ENCODE data around the gene SNX9. TPM values are rescaled to one million over a fixed set of nuclear protein-coding genes. Genes with fewer than 3 reads are reported as not detected.
"Not testable (repeated sequence)": the region's sequence is repeated elsewhere in the genome, so short reads cannot be mapped to it uniquely, and the experiment has no call there.

SNX9 gene
- total and polyA plus RNA-seq, 7 donors = 42.6 to 72.6 (median 63.0) TPM

- 31 to 65% methylated on average over 3 of the region's 3 CpGs for WGBS, 2 donors
- intact Hi-C loops (cut with DNase I) = no loop called here
- peaks cover 0 to 9% (median 2%) of the 10 kb centered on the region in 4 donors for H3K9me3 ChIP-seq
- no peak overlapping the region for H3K4me3 ChIP-seq
- H3K27ac ChIP-seq = no peak overlapping the region
- no peak for DNase-seq
- no peaks in the 10 kb centered on the region for H3K27me3 ChIP-seq
- H3K36me3 ChIP-seq = no peaks in the 10 kb centered on the region
- H3K4me1 ChIP-seq = no peaks in the 10 kb centered on the region
- TF ChIP-seq POLR2AphosphoS5 (IDR thresholded peaks at IDR 0.05) = no peak
- no peak for TF ChIP-seq CTCF (IDR thresholded peaks at IDR 0.05)
- no peak for TF ChIP-seq EP300 (IDR thresholded peaks at IDR 0.05)
- no peak for TF ChIP-seq POLR2A (IDR thresholded peaks at IDR 0.05)
These were observed 141.1 kb downstream of the SNX9 start for GRCh38 chr6:157964100-157964499.

DNA sequence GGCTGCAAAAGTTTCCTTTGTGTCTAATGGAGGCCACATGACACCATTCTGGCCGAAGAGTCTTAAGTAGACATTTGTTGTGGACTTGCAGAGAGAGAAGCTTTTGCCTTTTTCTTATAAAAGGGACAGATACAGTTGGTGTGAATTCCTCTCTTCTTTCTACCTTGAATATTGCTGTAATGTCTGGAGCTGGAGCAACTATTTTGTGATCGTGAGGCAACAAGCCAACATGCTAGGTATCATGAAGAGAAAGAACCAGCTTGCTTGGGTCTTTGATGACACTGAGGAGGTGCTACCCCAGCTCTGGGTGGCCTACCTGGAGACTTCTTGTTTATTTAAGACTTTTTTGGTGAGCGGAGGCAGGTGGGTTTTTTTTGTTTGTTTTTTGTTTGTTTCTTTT is 142.3 kb downstream of the SNX9 start:
- Histone ChIP-seq H3K36me3 (no peaks in the 10 kb centered on the region), H3K27ac (no peak overlapping the region), H3K4me1 (no peaks in the 10 kb centered on the region), H3K27me3 (no peaks in the 10 kb centered on the region), H3K4me3 (no peak overlapping the region), H3K9me3 (peaks cover 0 to under 1% (median 0%) of the 10 kb centered on the region in 4 donors)
- 92 to 96% methylated on average over 3 of the region's 3 CpGs for WGBS, 2 donors
- TF ChIP-seq POLR2AphosphoS5 (IDR thresholded peaks at IDR 0.05) = no peak
- no peak for TF ChIP-seq CTCF (IDR thresholded peaks at IDR 0.05)
- TF ChIP-seq POLR2A (IDR thresholded peaks at IDR 0.05) = no peak
- no peak for TF ChIP-seq EP300 (IDR thresholded peaks at IDR 0.05)
- intact Hi-C loops (cut with DNase I) = no loop called here
- no peak for DNase-seq

- no peaks in the 10 kb centered on the region for H3K9me3 ChIP-seq
- intact Hi-C loops (cut with DNase I) = no loop called here
- H3K27me3 ChIP-seq = no peaks in the 10 kb centered on the region
- no peaks in the 10 kb centered on the region for H3K36me3 ChIP-seq
- H3K4me3 ChIP-seq = no peak overlapping the region
- H3K4me1 ChIP-seq = no peaks in the 10 kb centered on the region
- TF ChIP-seq CTCF (IDR thresholded peaks at IDR 0.05) (no peak), POLR2AphosphoS5 (IDR thresholded peaks at IDR 0.05) (no peak), EP300 (IDR thresholded peaks at IDR 0.05) (no peak), POLR2A (IDR thresholded peaks at IDR 0.05) (no peak)
- no peak overlapping the region for H3K27ac ChIP-seq
- 10 to 48% methylated on average over 8 of the region's 8 CpGs for WGBS, 2 donors
- DNase-seq = peak; percentile 35
These were observed 143.5 kb downstream of the SNX9 start for GRCh38 chr6:157966589-157966977.

GRCh38 chr6:157967020-157967419 is 144.0 kb downstream of the SNX9 start:
- Histone ChIP-seq H3K36me3 (no peaks in the 10 kb centered on the region), H3K27me3 (no peaks in the 10 kb centered on the region), H3K9me3 (no peaks in the 10 kb centered on the region), H3K27ac (no peak overlapping the region), H3K4me1 (no peaks in the 10 kb centered on the region), H3K4me3 (no peak overlapping the region)
- TF ChIP-seq POLR2AphosphoS5 (IDR thresholded peaks at IDR 0.05) = no peak
- no peak for TF ChIP-seq EP300 (IDR thresholded peaks at IDR 0.05)
- no peak for TF ChIP-seq POLR2A (IDR thresholded peaks at IDR 0.05)
- no peak for TF ChIP-seq CTCF (IDR thresholded peaks at IDR 0.05)
- DNase-seq = peak; percentile 4
- intact Hi-C loops (cut with DNase I) = no loop called here
- 10 to 49% methylated on average over 6 of the region's 6 CpGs for WGBS, 2 donors

DNA sequence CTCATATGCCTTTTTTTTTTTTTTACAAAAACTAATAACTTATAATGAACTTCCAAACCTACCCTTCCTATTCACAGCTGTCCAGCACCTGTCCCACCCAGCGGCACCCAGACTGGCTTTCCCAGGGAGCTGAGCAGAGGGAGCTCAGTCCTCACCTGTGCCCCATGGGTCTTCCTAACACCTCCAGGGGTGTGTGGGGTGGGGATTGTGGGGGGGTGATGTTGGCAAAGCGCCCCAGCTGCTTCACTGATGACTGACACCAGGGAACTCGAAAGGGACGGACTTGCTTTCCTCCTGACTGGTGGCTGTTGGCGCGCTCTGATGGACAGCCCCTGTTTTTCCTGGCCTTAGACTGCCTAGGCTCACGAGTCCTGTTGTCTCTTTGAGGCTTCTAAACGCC is 144.4 kb downstream of the SNX9 start:
- Histone ChIP-seq H3K4me3 (no peak overlapping the region), H3K9me3 (no peaks in the 10 kb centered on the region), H3K36me3 (no peaks in the 10 kb centered on the region), H3K4me1 (no peaks in the 10 kb centered on the region), H3K27me3 (no peaks in the 10 kb centered on the region), H3K27ac (no peak overlapping the region)
- peak; percentile 38 for DNase-seq
- intact Hi-C loops (cut with DNase I) = no loop called here
- WGBS, 2 donors = 72 to 86% methylated on average over 8 of the region's 8 CpGs
- TF ChIP-seq CTCF (IDR thresholded peaks at IDR 0.05) (no peak), POLR2AphosphoS5 (IDR thresholded peaks at IDR 0.05) (no peak), POLR2A (IDR thresholded peaks at IDR 0.05) (no peak), EP300 (IDR thresholded peaks at IDR 0.05) (no peak)

- H3K4me3 ChIP-seq; intact Hi-C loops (cut with DNase I); H3K4me1 ChIP-seq; H3K36me3 ChIP-seq; H3K27me3 ChIP-seq; DNase-seq; H3K27ac ChIP-seq; H3K9me3 ChIP-seq: not testable (repeated sequence)
- 95 to 97% methylated on average over 3 of the region's 3 CpGs for WGBS, 2 donors
These were observed 149.1 kb downstream of the SNX9 start for GRCh38 chr6:157972177-157972576.
